HCT116 (cell line): ENCODE measurements around the gene POLR3F. TPM values are rescaled to one million over a fixed set of nuclear protein-coding genes. Genes with fewer than 3 reads are reported as not detected.

Experiments used
- ATAC-seq: fragments of 200-7000 bp; cut with Tn5 transposase; 2 replicates; pipeline ENCODE4 v1.9.1; 2020; ENCODE audit warnings: mild to moderate bottlenecking, moderate library complexity
- BruUV-seq: library from RNA; stranded (reverse); fragments of 400-500 nt; replicated peaks from 2 replicates; lab custom pipeline; 2021; lab: Mats Ljungman, UMichigan
- CTCF ChIA-PET: fragments of 300-600 bp; sonication (Branson Sonifier 250); formaldehyde crosslinking; loops from one replicate; lab custom pipeline; 2021; ENCODE audit warnings: antibody characterized with exemption; lab: Charles Lee
- POLR2A ChIA-PET: fragments of 300-600, 350-600 bp; sonication (Branson Sonifier 250); formaldehyde crosslinking; loops from one replicate; lab custom pipeline; 2021; ENCODE audit warnings: antibody characterized with exemption; lab: Charles Lee
- RAD21 ChIA-PET, 2 experiments: fragments of 300-600 bp; sonication (Branson Sonifier 250); formaldehyde crosslinking; loops; one replicate each; lab custom pipeline; 2023; ENCODE audit warnings: low total read pairs in 2 of 2; ENCODE audit not compliant: uncharacterized antibody in 2 of 2, unreplicated experiment in 2 of 2, low non-redundant PET in 1 of 2; lab: Charles Lee
- DNase-seq: peaks from one replicate; pipeline ENCODE4 v3.0.0-alpha.2; 2010; ENCODE audit warnings: low read depth, low spot score
- H2AFZ ChIP-seq: fragments of 200-600 bp; shearing (Covaris generic), sonication (generic); 2 replicates; pipeline ENCODE4 v1.6.1; 2017; ENCODE audit warnings: low read depth, mixed run types, mixed read lengths, antibody characterized with exemption, low read length; ENCODE audit not compliant: poor library complexity, severe bottlenecking
- H3K27ac ChIP-seq: 2 replicates; pipeline ENCODE4 v1.5.1; 2012; ENCODE audit warnings: low read depth, low read length
- H3K27me3 ChIP-seq: fragments of 200-600 bp; sonication (generic); 2 replicates; pipeline ENCODE4 v1.6.1; 2016; ENCODE audit warnings: mixed run types, low read length, mixed read lengths; ENCODE audit not compliant: insufficient read depth
- H3K36me3 ChIP-seq, 2 experiments: fragments of 200-500 bp in 1 of 2; fragments of 200-600 bp in 1 of 2; sonication (Bioruptor generic) in 1 of 2; sonication (generic) in 1 of 2; 2 replicates each; pipeline versions ENCODE4 v1.5.1 to v1.6.1; 2014 to 2016; ENCODE audit warnings: low read length in 2 of 2, inconsistent platforms in 1 of 2, mixed read lengths in 1 of 2, mixed run types in 1 of 2; ENCODE audit not compliant: insufficient read depth in 2 of 2, control insufficient read depth in 1 of 2
- H3K4me1 ChIP-seq, 2 experiments: fragments of 200-600 bp in 1 of 2; sonication (generic) in 1 of 2; 2 replicates each; pipeline versions ENCODE4 v1.5.1 to v1.6.1; 2012 to 2017; ENCODE audit warnings: low read length in 2 of 2, inconsistent platforms in 1 of 2, mild to moderate bottlenecking in 1 of 2, mixed read lengths in 1 of 2, mixed run types in 1 of 2, moderate library complexity in 1 of 2; ENCODE audit not compliant: insufficient read depth in 2 of 2, control insufficient read depth in 1 of 2
- H3K4me2 ChIP-seq: fragments of 200-600 bp; sonication (generic); 2 replicates; pipeline ENCODE4 v1.6.1; 2017; ENCODE audit warnings: mixed run types, low read length, mixed read lengths
- H3K4me3 ChIP-seq, 2 experiments: fragments of 200-600 bp in 1 of 2; sonication (generic) in 1 of 2; replicated peaks in 1 of 2; 2 replicates each; pipeline ENCODE4 v1.5.1; 2011 to 2016; ENCODE audit warnings: low read length in 2 of 2, control low read depth in 1 of 2, low read depth in 1 of 2, mild to moderate bottlenecking in 1 of 2, mixed read lengths in 1 of 2, mixed run types in 1 of 2
- H3K79me2 ChIP-seq: fragments of 200-600 bp; sonication (generic); 2 replicates; pipeline ENCODE4 v1.6.1; 2017; ENCODE audit warnings: mild to moderate bottlenecking, mixed run types, low read length, moderate library complexity, mixed read lengths; ENCODE audit not compliant: insufficient read depth
- H3K9ac ChIP-seq: fragments of 200-600 bp; sonication (generic); 2 replicates; pipeline ENCODE4 v1.6.1; 2016; ENCODE audit warnings: low read length, mixed read lengths
- H3K9me2 ChIP-seq: fragments of 200-600 bp; sonication (generic), shearing (Covaris generic); 2 replicates; pipeline ENCODE4 v1.6.1; 2017; ENCODE audit warnings: mixed run types, mild to moderate bottlenecking, moderate library complexity; ENCODE audit not compliant: insufficient read depth
- H3K9me3 ChIP-seq, 2 experiments: fragments of 200-500 bp in 1 of 2; fragments of 200-600 bp in 1 of 2; sonication (Bioruptor generic) in 1 of 2; sonication (generic) in 1 of 2; 2 replicates each; pipeline ENCODE4 v1.6.1; 2014 to 2017; ENCODE audit warnings: low read length in 2 of 2, mixed read lengths in 2 of 2, inconsistent platforms in 1 of 2, low read depth in 1 of 2, mild to moderate bottlenecking in 1 of 2, mixed run types in 1 of 2, moderate library complexity in 1 of 2; ENCODE audit not compliant: control insufficient read depth in 1 of 2, insufficient read depth in 1 of 2
- H4K20me1 ChIP-seq: fragments of 200-600 bp; sonication (generic), shearing (Covaris generic); 2 replicates; pipeline ENCODE4 v1.6.1; 2017; ENCODE audit warnings: mixed run types, mild to moderate bottlenecking, moderate library complexity; ENCODE audit not compliant: insufficient read depth
- CBX3 ChIP-seq: IDR thresholded peaks from 2 replicates; pipeline ENCODE4 v1.6.1; 2012; ENCODE audit warnings: low read depth
- CEBPB ChIP-seq: IDR thresholded peaks from 2 replicates; pipeline ENCODE4 v1.6.1; 2012; ENCODE audit warnings: low read depth
- CTCF ChIP-seq, 3 experiments: fragments of 200-600 bp in 1 of 3; sonication (generic) in 1 of 3; IDR thresholded peaks in 2 of 3; conservative IDR thresholded peaks in 1 of 3; 2 replicates each; pipeline ENCODE4 v1.5.1; 2012 to 2017; ENCODE audit warnings: low read depth in 2 of 3, low read length in 2 of 3, antibody characterized with exemption in 1 of 3, borderline replicate concordance in 1 of 3, control low read depth in 1 of 3, mild to moderate bottlenecking in 1 of 3, mixed read lengths in 1 of 3, mixed run types in 1 of 3, moderate library complexity in 1 of 3; ENCODE audit not compliant: insufficient read depth in 1 of 3
- EGR1 ChIP-seq: IDR thresholded peaks from 2 replicates; pipeline ENCODE4 v1.6.1; 2012; ENCODE audit warnings: low read depth
- EZH2 ChIP-seq: fragments of 200-600 bp; sonication (generic); IDR thresholded peaks from 2 replicates; pipeline ENCODE4 v1.6.1; 2017; ENCODE audit warnings: antibody characterized with exemption, mixed run types
- FOSL1 ChIP-seq: IDR thresholded peaks from 2 replicates; pipeline ENCODE4 v1.6.1; 2012; ENCODE audit warnings: low read depth
- MAX ChIP-seq: IDR thresholded peaks from 2 replicates; pipeline ENCODE4 v1.6.1; 2012
- POLR2A ChIP-seq: IDR thresholded peaks from 2 replicates; pipeline ENCODE4 v1.7.0; 2011; ENCODE audit warnings: borderline replicate concordance; ENCODE audit not compliant: insufficient read depth, insufficient read length; ENCODE audit errors: extremely low read depth
- POLR2AphosphoS5 ChIP-seq: IDR thresholded peaks from 2 replicates; pipeline ENCODE4 v1.6.1; 2011; ENCODE audit warnings: mild to moderate bottlenecking, low read depth, low read length, moderate library complexity
- RAD21 ChIP-seq: IDR thresholded peaks from 2 replicates; pipeline ENCODE4 v1.6.1; 2012; ENCODE audit warnings: low read depth, mild to moderate bottlenecking
- SIN3A ChIP-seq: IDR thresholded peaks from 2 replicates; pipeline ENCODE4 v1.6.1; 2012; ENCODE audit warnings: low read depth
- SP1 ChIP-seq: IDR thresholded peaks from 2 replicates; pipeline ENCODE4 v1.6.1; 2012; ENCODE audit warnings: low read depth
- SRF ChIP-seq: IDR thresholded peaks from 2 replicates; pipeline ENCODE4 v1.6.1; 2012; ENCODE audit warnings: low read depth
- YY1 ChIP-seq: IDR thresholded peaks from 2 replicates; pipeline ENCODE4 v1.6.1; 2011; ENCODE audit warnings: low read length, low read depth, moderate library complexity, mild to moderate bottlenecking; ENCODE audit not compliant: insufficient replicate concordance; ENCODE audit errors: extremely low read depth
- ZFX ChIP-seq: fragments of 450-650 bp; IDR thresholded peaks from 2 replicates; pipeline ENCODE4 v1.6.1; 2017
- ZNF274 ChIP-seq: fragments of 200-500 bp; sonication (Bioruptor generic); IDR thresholded peaks from 2 replicates; pipeline ENCODE4 v1.6.1; 2014; ENCODE audit warnings: mild to moderate bottlenecking, low read depth, low read length, inconsistent platforms
- intact Hi-C: fragments of 100-400 bp; cut with micrococcal nuclease; formaldehyde crosslinking; loops from 2 replicates; pipeline ENCODE4 v1.10.0; 2022
- total RNA-seq: library from RNA; stranded (reverse); gene quantifications from one replicate; pipeline ENCODE4 v1.2.1, GENCODE V29; 2021; ENCODE audit not compliant: unreplicated experiment
- TF ChIP-seq, protein P1 (sequence below): IDR thresholded peaks from 2 replicates; pipeline ENCODE4 v1.6.1; 2012; ENCODE audit warnings: low read depth

Gene POLR3F
- total RNA-seq, 1 experiment from 2014 or later, result 11.4 TPM

DNA sequence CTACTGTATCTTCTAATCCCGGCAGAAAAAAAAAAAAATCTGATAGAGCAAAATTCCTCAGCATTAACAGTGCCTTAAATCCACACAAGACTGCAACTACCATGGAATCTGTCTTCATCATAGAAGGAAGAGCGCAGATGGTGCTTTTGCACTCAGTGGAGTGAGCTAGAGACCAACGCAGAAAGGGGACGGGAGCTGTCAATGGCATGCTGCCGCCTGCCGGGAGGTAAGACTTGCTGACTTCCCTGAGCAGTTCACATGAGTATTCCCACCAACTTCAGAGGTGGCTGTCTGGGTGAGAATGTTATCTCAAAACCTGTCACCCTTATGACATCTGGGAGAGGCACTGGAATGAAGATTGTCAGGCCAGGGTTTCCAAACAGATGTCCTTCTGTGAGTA is 36.0 kb upstream of the POLR3F start:
- TF ChIP-seq SP1 (no peak), CTCF (IDR thresholded peaks at IDR 0.05 in 2 of 3, conservative IDR thresholded peaks at IDR 0.05 in 1 of 3; ENCODE audit: borderline replicate concordance in 1 of 3, insufficient read depth in 1 of 3, low read depth in 2 of 3, low read length in 2 of 3) (no peak), POLR2A (no peak), MAX (no peak), EZH2 (no peak), RAD21 (no peak), YY1 (no peak), FOSL1 (no peak), SIN3A (no peak), ZNF274 (no peak), ZFX (no peak), EGR1 (no peak), CBX3 (no peak), POLR2AphosphoS5 (no peak), SRF (no peak), CEBPB (no peak)
- TF ChIP-seq, protein P1, sequence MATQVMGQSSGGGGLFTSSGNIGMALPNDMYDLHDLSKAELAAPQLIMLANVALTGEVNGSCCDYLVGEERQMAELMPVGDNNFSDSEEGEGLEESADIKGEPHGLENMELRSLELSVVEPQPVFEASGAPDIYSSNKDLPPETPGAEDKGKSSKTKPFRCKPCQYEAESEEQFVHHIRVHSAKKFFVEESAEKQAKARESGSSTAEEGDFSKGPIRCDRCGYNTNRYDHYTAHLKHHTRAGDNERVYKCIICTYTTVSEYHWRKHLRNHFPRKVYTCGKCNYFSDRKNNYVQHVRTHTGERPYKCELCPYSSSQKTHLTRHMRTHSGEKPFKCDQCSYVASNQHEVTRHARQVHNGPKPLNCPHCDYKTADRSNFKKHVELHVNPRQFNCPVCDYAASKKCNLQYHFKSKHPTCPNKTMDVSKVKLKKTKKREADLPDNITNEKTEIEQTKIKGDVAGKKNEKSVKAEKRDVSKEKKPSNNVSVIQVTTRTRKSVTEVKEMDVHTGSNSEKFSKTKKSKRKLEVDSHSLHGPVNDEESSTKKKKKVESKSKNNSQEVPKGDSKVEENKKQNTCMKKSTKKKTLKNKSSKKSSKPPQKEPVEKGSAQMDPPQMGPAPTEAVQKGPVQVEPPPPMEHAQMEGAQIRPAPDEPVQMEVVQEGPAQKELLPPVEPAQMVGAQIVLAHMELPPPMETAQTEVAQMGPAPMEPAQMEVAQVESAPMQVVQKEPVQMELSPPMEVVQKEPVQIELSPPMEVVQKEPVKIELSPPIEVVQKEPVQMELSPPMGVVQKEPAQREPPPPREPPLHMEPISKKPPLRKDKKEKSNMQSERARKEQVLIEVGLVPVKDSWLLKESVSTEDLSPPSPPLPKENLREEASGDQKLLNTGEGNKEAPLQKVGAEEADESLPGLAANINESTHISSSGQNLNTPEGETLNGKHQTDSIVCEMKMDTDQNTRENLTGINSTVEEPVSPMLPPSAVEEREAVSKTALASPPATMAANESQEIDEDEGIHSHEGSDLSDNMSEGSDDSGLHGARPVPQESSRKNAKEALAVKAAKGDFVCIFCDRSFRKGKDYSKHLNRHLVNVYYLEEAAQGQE, result no peak
- Histone ChIP-seq H3K9me2 (no peaks in the 10 kb centered on the region), H3K4me1 (peaks cover 0 to 14% of the 10 kb centered on the region in 2 experiments; a peak in 2 of 4 replicates), H3K36me3 (no peaks in the 10 kb centered on the region), H2AFZ (no peak overlapping the region), H3K4me3 (no peak overlapping the region), H3K27me3 (no peaks in the 10 kb centered on the region), H3K9me3 (no peaks in the 10 kb centered on the region), H3K27ac (no peak overlapping the region), H4K20me1 (no peaks in the 10 kb centered on the region), H3K4me2 (no peak overlapping the region), H3K79me2 (no peaks in the 10 kb centered on the region), H3K9ac (no peak overlapping the region)
- ATAC-seq (no peak), DNase-seq (no peak)
- BruUV-seq, result no TSS peak
- intact Hi-C loops, result no loop called here
- POLR2A ChIA-PET, result no interaction called here
- RAD21 ChIA-PET, result no interaction called here
- CTCF ChIA-PET, result no interaction called here
